ENCODE measurements around the gene CSAD. TPM values are rescaled to one million over a fixed set of nuclear protein-coding genes. Genes with fewer than 3 reads are reported as not detected.

The CSAD gene
- polyA plus RNA-seq, 1 donor (not counting 4 experiments of a cell fraction or from before 2014, with no cell fraction given): 19.5 TPM

DNA sequence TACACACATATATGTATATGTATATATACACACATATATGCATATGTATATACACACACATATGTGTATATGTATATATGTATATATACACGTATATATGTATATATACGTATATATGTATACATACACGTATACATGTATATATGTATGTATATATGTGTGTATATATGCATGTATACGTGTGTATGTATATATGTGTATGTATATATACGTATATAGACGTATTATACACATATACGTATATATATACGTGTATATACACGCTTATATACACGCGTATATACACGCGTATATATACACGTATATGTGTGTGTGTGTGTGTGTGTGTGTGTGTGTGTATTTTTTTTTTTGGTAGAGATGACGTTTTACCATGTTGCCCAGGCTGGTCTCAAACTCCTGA is 33.1 kb downstream of the CSAD start:
- no peak overlapping the region for H2AFZ ChIP-seq (ENCODE audit: control insufficient read depth, low read length)
- H3K4me1 ChIP-seq (ENCODE audit: control insufficient read depth, extremely low read depth, insufficient read depth, low read length): no peaks in the 10 kb centered on the region
- H3K9me1 ChIP-seq (ENCODE audit: control insufficient read depth, extremely low read depth, insufficient read depth, low read length): no peaks in the 10 kb centered on the region
- dilution Hi-C loops (cut with MboI; ENCODE audit: extremely low pct_ligation_motif_present, low sequenced_read_pairs): no loop called here
- H3K9me3 ChIP-seq (ENCODE audit: control insufficient read depth, low read depth, low read length): no peaks in the 10 kb centered on the region
- H3K27me3 ChIP-seq (ENCODE audit: control insufficient read depth, extremely low read depth, insufficient read depth, low read length): no peaks in the 10 kb centered on the region
- no peak overlapping the region for H3K4me3 ChIP-seq (ENCODE audit: control insufficient read depth in 2 of 3, extremely low read depth in 1 of 3, insufficient read depth in 2 of 3, low read depth in 1 of 3, low read length in 3 of 3)
- DNase-seq (ENCODE audit: low read depth, low spot score): no peak
- H3K27ac ChIP-seq (ENCODE audit: control insufficient read depth, insufficient read depth, low read length): no peak overlapping the region
- H3K4me2 ChIP-seq (ENCODE audit: control insufficient read depth, extremely low read depth, insufficient read depth, low read depth, low read length): no peak overlapping the region
- FAIRE-seq: no peak
- H4K20me1 ChIP-seq (ENCODE audit: control insufficient read depth, extremely low read depth, insufficient read depth, low read length): no peaks in the 10 kb centered on the region
- no peak overlapping the region for H3K9ac ChIP-seq (ENCODE audit: control insufficient read depth, extremely low read depth, insufficient read depth, low read length)
- H3K36me3 ChIP-seq (ENCODE audit: control insufficient read depth in 2 of 2, extremely low read depth in 1 of 2, insufficient read depth in 2 of 2, low read length in 2 of 2): no peaks in the 10 kb centered on the region
- TF ChIP-seq, protein P1, sequence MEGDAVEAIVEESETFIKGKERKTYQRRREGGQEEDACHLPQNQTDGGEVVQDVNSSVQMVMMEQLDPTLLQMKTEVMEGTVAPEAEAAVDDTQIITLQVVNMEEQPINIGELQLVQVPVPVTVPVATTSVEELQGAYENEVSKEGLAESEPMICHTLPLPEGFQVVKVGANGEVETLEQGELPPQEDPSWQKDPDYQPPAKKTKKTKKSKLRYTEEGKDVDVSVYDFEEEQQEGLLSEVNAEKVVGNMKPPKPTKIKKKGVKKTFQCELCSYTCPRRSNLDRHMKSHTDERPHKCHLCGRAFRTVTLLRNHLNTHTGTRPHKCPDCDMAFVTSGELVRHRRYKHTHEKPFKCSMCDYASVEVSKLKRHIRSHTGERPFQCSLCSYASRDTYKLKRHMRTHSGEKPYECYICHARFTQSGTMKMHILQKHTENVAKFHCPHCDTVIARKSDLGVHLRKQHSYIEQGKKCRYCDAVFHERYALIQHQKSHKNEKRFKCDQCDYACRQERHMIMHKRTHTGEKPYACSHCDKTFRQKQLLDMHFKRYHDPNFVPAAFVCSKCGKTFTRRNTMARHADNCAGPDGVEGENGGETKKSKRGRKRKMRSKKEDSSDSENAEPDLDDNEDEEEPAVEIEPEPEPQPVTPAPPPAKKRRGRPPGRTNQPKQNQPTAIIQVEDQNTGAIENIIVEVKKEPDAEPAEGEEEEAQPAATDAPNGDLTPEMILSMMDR (optimal IDR thresholded peaks at IDR 0.05 in 1 of 3, IDR thresholded peaks at IDR 0.05 in 1 of 3, conservative IDR thresholded peaks at IDR 0.05 in 1 of 3; ENCODE audit: extremely low read depth in 1 of 3, insufficient read depth in 2 of 3, low read length in 3 of 3): no peak
- TF ChIP-seq EZH2 (IDR thresholded peaks at IDR 0.05; ENCODE audit: low read length): no peak
- H3K79me2 ChIP-seq (ENCODE audit: control insufficient read depth, insufficient read depth, low read length): no peaks in the 10 kb centered on the region

DNA sequence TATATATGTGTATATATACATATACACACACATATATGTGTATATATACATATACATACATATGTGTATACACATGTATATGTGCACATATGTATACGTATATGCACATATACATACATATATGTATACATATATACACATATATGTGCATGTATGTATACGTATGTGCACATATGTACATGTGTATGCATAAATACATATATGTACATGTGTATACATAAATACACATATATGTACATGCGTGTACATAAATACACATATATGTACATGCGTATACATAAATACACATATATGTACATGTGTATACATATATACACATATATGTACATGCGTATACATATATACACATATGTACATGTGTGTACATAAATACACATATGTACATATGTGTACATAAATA is 33.5 kb downstream of the CSAD start:
- FAIRE-seq (no peak), DNase-seq (ENCODE audit: low read depth, low spot score) (no peak)
- Histone ChIP-seq H3K9me1 (ENCODE audit: control insufficient read depth, extremely low read depth, insufficient read depth, low read length) (no peaks in the 10 kb centered on the region), H2AFZ (ENCODE audit: control insufficient read depth, low read length) (no peak overlapping the region), H3K9me3 (ENCODE audit: control insufficient read depth, low read depth, low read length) (no peaks in the 10 kb centered on the region), H4K20me1 (ENCODE audit: control insufficient read depth, extremely low read depth, insufficient read depth, low read length) (no peaks in the 10 kb centered on the region), H3K27ac (ENCODE audit: control insufficient read depth, insufficient read depth, low read length) (no peak overlapping the region), H3K9ac (ENCODE audit: control insufficient read depth, extremely low read depth, insufficient read depth, low read length) (no peak overlapping the region), H3K79me2 (ENCODE audit: control insufficient read depth, insufficient read depth, low read length) (no peaks in the 10 kb centered on the region), H3K4me1 (ENCODE audit: control insufficient read depth, extremely low read depth, insufficient read depth, low read length) (no peaks in the 10 kb centered on the region), H3K27me3 (ENCODE audit: control insufficient read depth, extremely low read depth, insufficient read depth, low read length) (no peaks in the 10 kb centered on the region), H3K4me2 (ENCODE audit: control insufficient read depth, extremely low read depth, insufficient read depth, low read depth, low read length) (no peak overlapping the region), H3K36me3 (ENCODE audit: control insufficient read depth in 2 of 2, extremely low read depth in 1 of 2, insufficient read depth in 2 of 2, low read length in 2 of 2) (no peaks in the 10 kb centered on the region), H3K4me3 (ENCODE audit: control insufficient read depth in 2 of 3, extremely low read depth in 1 of 3, insufficient read depth in 2 of 3, low read depth in 1 of 3, low read length in 3 of 3) (no peak overlapping the region)
- dilution Hi-C loops (cut with MboI; ENCODE audit: extremely low pct_ligation_motif_present, low sequenced_read_pairs): no loop called here
- TF ChIP-seq EZH2 (IDR thresholded peaks at IDR 0.05; ENCODE audit: low read length): no peak
- TF ChIP-seq, protein P1 (optimal IDR thresholded peaks at IDR 0.05 in 1 of 3, IDR thresholded peaks at IDR 0.05 in 1 of 3, conservative IDR thresholded peaks at IDR 0.05 in 1 of 3; ENCODE audit: extremely low read depth in 1 of 3, insufficient read depth in 2 of 3, low read length in 3 of 3): no peak

Data from keratinocyte (primary cell).